Urinary bladder (tissue), 4 donors: ENCODE results near the gene CRAMP1. TPM values are rescaled to one million over a fixed set of nuclear protein-coding genes. Genes with fewer than 3 reads are reported as not detected.
"Not testable (repeated sequence)": the region's sequence is repeated elsewhere in the genome, so short reads cannot be mapped to it uniquely, and the experiment has no call there.

Source experiments
- DNase-seq: peaks from one replicate; pipeline ENCODE4 v3.0.0-alpha.2; 2015; ENCODE audit errors: extremely low spot score
- H3K27ac ChIP-seq: one replicate; pipeline ENCODE4 v1.5.1; 2013; ENCODE audit warnings: low read depth, mild to moderate bottlenecking, moderate library complexity
- H3K36me3 ChIP-seq: one replicate; pipeline ENCODE4 v1.6.1; 2013; ENCODE audit warnings: mild to moderate bottlenecking, moderate library complexity; ENCODE audit not compliant: insufficient read depth
- H3K4me1 ChIP-seq: one replicate; pipeline ENCODE4 v1.6.1; 2013; ENCODE audit warnings: mild to moderate bottlenecking, moderate library complexity; ENCODE audit not compliant: insufficient read depth
- H3K4me3 ChIP-seq: one replicate; pipeline ENCODE4 v1.5.1; 2013; ENCODE audit warnings: low read depth, low read length
- WGBS: extraction: QIAGEN DNeasy Blood & Tissue Kit; methylation state at CpG from one replicate; pipeline ENCODE4 v1.1.7; 2013; 5-methylcytosine and 5-hydroxymethylcytosine counted together
- polyA plus RNA-seq: library from polyadenylated mRNA; stranded (reverse); fragments of 200-250 nt; gene quantifications from one replicate; pipeline ENCODE4 v1.2.3, GENCODE V29; 2013
- total RNA-seq: library from RNA; depleted of rRNA; stranded (reverse); fragments of >200 nt; gene quantifications from one replicate; pipeline ENCODE4 v1.2.3, GENCODE V29; 2014
- donor health status: healthy with polysubstance abuse.
- donor health status: healthy.

CRAMP1 gene
- total and polyA plus RNA-seq, 2 donors: 10.3 to 11.2 TPM

- Histone ChIP-seq H3K4me1 (no peaks in the 10 kb centered on the region), H3K4me3 (no peak overlapping the region), H3K36me3 (no peaks in the 10 kb centered on the region), H3K27ac (no peak overlapping the region)
- WGBS: 75% methylated on average over 14 of the region's 14 CpGs
- no peak for DNase-seq
Observed at GRCh38 chr16:1713933-1714332, 101.8 kb downstream of the CRAMP1 start.

- Histone ChIP-seq H3K4me3 (no peak overlapping the region), H3K36me3 (no peaks in the 10 kb centered on the region), H3K27ac (no peak overlapping the region), H3K4me1 (no peaks in the 10 kb centered on the region)
- no peak for DNase-seq
- WGBS: 93% methylated on average over 12 of the region's 12 CpGs
Observed at GRCh38 chr16:1715220-1715619, 103.1 kb downstream of the CRAMP1 start.

DNA sequence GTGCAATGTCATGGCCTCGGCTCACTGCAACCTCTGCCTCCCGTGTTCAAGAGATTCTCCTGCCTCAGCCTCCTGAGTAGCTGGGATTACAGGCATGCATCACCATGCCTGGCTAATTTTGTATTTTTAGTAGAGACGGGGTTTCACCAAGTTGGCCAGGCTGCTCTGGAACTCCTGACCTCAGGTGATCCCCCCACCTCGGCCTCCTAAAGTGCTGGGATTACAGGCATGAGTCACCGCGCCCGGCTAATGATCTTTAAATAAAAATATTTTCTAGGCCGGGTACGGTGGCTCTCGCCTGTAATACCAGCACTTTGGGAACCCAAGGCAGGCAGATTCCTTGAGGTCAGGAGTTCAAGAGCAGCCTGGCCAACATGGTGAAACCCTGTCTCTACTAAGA, 106.1 kb downstream of the CRAMP1 start:
- H3K36me3 ChIP-seq, DNase-seq, H3K27ac ChIP-seq, H3K4me1 ChIP-seq, H3K4me3 ChIP-seq: not testable (repeated sequence)
- 78% methylated on average over 10 of the region's 10 CpGs for WGBS

GRCh38 chr16:1719559-1720229, 107.5 kb downstream of the CRAMP1 start:
- not testable (repeated sequence) for H3K36me3 ChIP-seq, H3K4me1 ChIP-seq, DNase-seq, H3K4me3 ChIP-seq, H3K27ac ChIP-seq
- WGBS: 87% methylated on average over 12 of the region's 12 CpGs

GRCh38 chr16:1721372-1721771, 109.2 kb downstream of the CRAMP1 start:
- WGBS: 92% methylated on average over 9 of the region's 9 CpGs
- H3K4me1 ChIP-seq: no peaks in the 10 kb centered on the region
- no peak overlapping the region for H3K27ac ChIP-seq

GRCh38 chr16:1723450-1724147, 111.4 kb downstream of the CRAMP1 start:
- Histone ChIP-seq H3K4me1 (no peaks in the 10 kb centered on the region), H3K4me3 (no peak overlapping the region), H3K36me3 (no peaks in the 10 kb centered on the region), H3K27ac (no peak overlapping the region)
- 54% methylated on average over 6 of the region's 6 CpGs for WGBS
- DNase-seq: no peak

More at GRCh38 chr16:1721372-1721771, 109.2 kb downstream of the CRAMP1 start:
- no peak for DNase-seq
- Histone ChIP-seq H3K4me3 (no peak overlapping the region), H3K36me3 (no peaks in the 10 kb centered on the region)

DNA sequence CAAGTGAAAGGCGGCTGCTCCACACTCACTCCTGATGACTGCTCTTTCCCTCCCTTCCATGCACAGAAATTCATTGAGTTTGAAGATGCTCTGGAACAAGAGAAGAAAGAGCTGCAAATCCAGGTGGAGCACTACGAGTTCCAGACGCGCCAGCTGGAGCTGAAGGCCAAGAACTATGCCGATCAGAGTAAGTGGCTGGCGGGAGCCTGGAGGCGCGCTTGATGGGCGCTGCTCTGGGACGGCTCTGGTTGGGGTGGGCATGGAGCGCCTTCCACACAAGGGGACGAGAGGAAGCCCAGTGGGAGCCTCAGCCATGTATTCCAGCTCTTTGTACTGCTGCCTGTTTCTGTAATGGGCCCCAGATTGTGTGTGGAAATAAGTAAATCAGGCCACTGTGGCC, 112.3 kb downstream of the CRAMP1 start:
- WGBS: 89% methylated on average over 12 of the region's 12 CpGs
- H3K4me3 ChIP-seq: no peak overlapping the region
- no peaks in the 10 kb centered on the region for H3K36me3 ChIP-seq
- DNase-seq: no peak
- H3K27ac ChIP-seq: no peak overlapping the region
- H3K4me1 ChIP-seq: no peaks in the 10 kb centered on the region

DNA sequence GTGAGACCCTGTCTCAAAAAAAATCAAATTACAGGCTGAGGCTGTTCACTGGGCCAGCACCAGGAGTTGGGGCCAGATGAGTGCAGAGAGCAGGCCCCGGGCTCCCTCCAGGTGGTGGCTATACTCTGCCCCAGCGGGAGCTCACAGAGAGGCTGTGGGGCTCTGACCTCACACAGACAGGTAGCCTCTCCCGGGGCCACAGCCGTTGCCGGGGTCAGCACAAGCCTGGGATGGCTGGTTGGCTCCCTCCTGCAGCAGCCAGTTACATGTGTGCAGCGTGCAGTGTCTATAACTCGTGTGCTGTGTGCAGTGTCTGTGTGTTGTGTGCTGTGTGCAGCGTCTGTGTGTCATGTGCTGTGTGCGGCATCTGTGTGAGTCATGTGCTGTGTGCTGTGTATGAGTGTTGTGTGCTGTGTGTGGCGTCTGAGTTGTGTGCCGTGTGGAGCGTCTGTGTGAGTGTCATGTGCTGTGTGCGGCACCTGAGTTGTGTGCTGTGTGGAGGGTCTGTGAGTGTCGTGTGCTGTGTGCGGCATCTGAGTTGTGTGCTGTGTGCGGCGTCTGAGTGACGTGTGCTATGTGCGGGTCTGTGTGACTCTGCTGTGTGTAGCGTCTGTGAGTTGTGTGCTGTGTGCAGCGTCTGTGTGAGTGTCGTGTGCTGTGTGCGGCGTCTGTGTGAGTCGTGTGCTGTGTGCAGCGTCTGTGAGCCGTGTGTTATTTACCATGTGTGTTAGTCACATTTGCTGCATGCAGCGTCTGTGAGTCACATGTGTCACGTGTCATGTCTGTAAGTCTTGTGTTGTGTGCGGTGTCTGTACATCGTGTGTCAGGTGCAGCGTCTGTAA, 114.7 kb downstream of the CRAMP1 start:
- 96% methylated on average over 32 of the region's 32 CpGs for WGBS
- H3K36me3 ChIP-seq: no peaks in the 10 kb centered on the region
- no peak overlapping the region for H3K4me3 ChIP-seq
- H3K4me1 ChIP-seq: no peaks in the 10 kb centered on the region
- H3K27ac ChIP-seq: no peak overlapping the region
- DNase-seq: no peak

Other genes with a start within 250 kb of the CRAMP1 start
- 11.2 TPM for gene UNKL, start 197.7 kb upstream of the CRAMP1 start, total RNA-seq
- 18.7 TPM for gene UNKL, start 197.7 kb upstream of the CRAMP1 start, polyA plus RNA-seq
- 8.5 TPM for gene UQCC4, start 191.6 kb upstream of the CRAMP1 start, total RNA-seq
- gene UQCC4, start 191.6 kb upstream of the CRAMP1 start, polyA plus RNA-seq: 26.4 TPM
- not detected for gene PERCC1, start 181.3 kb upstream of the CRAMP1 start, total RNA-seq
- gene PERCC1, start 181.3 kb upstream of the CRAMP1 start, polyA plus RNA-seq: not detected
- 0.37 TPM for gene CCDC154, start 167.8 kb upstream of the CRAMP1 start, total RNA-seq
- gene CCDC154, start 167.8 kb upstream of the CRAMP1 start, polyA plus RNA-seq: 0.86 TPM
- 19.6 TPM for gene CLCN7, start 137.3 kb upstream of the CRAMP1 start, total RNA-seq
- gene CLCN7, start 137.3 kb upstream of the CRAMP1 start, polyA plus RNA-seq: 64.0 TPM
- not detected for gene PTX4, start 123.4 kb upstream of the CRAMP1 start, total RNA-seq
- gene PTX4, start 123.4 kb upstream of the CRAMP1 start, polyA plus RNA-seq: 0.10 TPM
- gene TELO2, start 119.0 kb upstream of the CRAMP1 start, total RNA-seq: 10.6 TPM
- 39.7 TPM for gene TELO2, start 119.0 kb upstream of the CRAMP1 start, polyA plus RNA-seq
- gene TMEM204, start 78.7 kb upstream of the CRAMP1 start, total RNA-seq: 10.0 TPM
- 66.0 TPM for gene TMEM204, start 78.7 kb upstream of the CRAMP1 start, polyA plus RNA-seq
- 22.2 TPM for gene IFT140, start 288 bp upstream of the CRAMP1 start, total RNA-seq
- 18.3 TPM for gene IFT140, start 288 bp upstream of the CRAMP1 start, polyA plus RNA-seq
- gene JPT2, start 65.9 kb downstream of the CRAMP1 start, total RNA-seq: 37.3 TPM
- 30.7 TPM for gene JPT2, start 65.9 kb downstream of the CRAMP1 start, polyA plus RNA-seq
- gene MAPK8IP3, start 93.8 kb downstream of the CRAMP1 start, total RNA-seq: 36.8 TPM
- gene MAPK8IP3, start 93.8 kb downstream of the CRAMP1 start, polyA plus RNA-seq: 47.0 TPM
- 19.1 TPM for gene NME3, start 159.2 kb downstream of the CRAMP1 start, total RNA-seq
- gene NME3, start 159.2 kb downstream of the CRAMP1 start, polyA plus RNA-seq: 121 TPM
- 8.1 TPM for gene EME2, start 160.4 kb downstream of the CRAMP1 start, total RNA-seq
- 6.3 TPM for gene EME2, start 160.4 kb downstream of the CRAMP1 start, polyA plus RNA-seq
- gene MRPS34, start 160.8 kb downstream of the CRAMP1 start, total RNA-seq: 21.9 TPM
- gene MRPS34, start 160.8 kb downstream of the CRAMP1 start, polyA plus RNA-seq: 98.2 TPM
- 29.2 TPM for gene SPSB3, start 170.2 kb downstream of the CRAMP1 start, total RNA-seq
- gene SPSB3, start 170.2 kb downstream of the CRAMP1 start, polyA plus RNA-seq: 81.7 TPM
- 29.5 TPM for gene NUBP2, start 170.6 kb downstream of the CRAMP1 start, total RNA-seq
- gene NUBP2, start 170.6 kb downstream of the CRAMP1 start, polyA plus RNA-seq: 82.0 TPM
- 0.11 TPM for gene IGFALS, start 181.3 kb downstream of the CRAMP1 start, total RNA-seq
- 0.22 TPM for gene IGFALS, start 181.3 kb downstream of the CRAMP1 start, polyA plus RNA-seq
- gene HAGH, start 214.5 kb downstream of the CRAMP1 start, total RNA-seq: 20.9 TPM
- gene HAGH, start 214.5 kb downstream of the CRAMP1 start, polyA plus RNA-seq: 96.0 TPM
- gene FAHD1, start 214.8 kb downstream of the CRAMP1 start, total RNA-seq: 35.2 TPM
- gene FAHD1, start 214.8 kb downstream of the CRAMP1 start, polyA plus RNA-seq: 34.0 TPM